GM18511 (cell line): ENCODE data around the gene CYP4F22.
"Not testable (repeated sequence)": the region's sequence is repeated elsewhere in the genome, so short reads cannot be mapped to it uniquely, and the experiment has no call there.

Experiments
- ATAC-seq: cut with Tn5 transposase; IDR thresholded peaks from one replicate; pipeline ENCODE4 v1.9.1; 2021; ENCODE audit warnings: mild to moderate bottlenecking, moderate library complexity; ENCODE audit not compliant: unreplicated experiment

The CYP4F22 gene

GRCh38 chr19:15488489-15489226 lies 19.7 kb upstream of the CYP4F22 start:
- ATAC-seq = no peak

GRCh38 chr19:15495151-15495550 lies 13.2 kb upstream of the CYP4F22 start:
- ATAC-seq = no peak

- ATAC-seq = no peak
Measured at GRCh38 chr19:15498156-15498858, 10.0 kb upstream of the CYP4F22 start.

GRCh38 chr19:15498910-15499309 lies 9.4 kb upstream of the CYP4F22 start:
- no peak for ATAC-seq

GRCh38 chr19:15501596-15501995 lies 6.7 kb upstream of the CYP4F22 start:
- ATAC-seq = no peak

GRCh38 chr19:15502264-15502663 lies 6.1 kb upstream of the CYP4F22 start:
- ATAC-seq = no peak

- ATAC-seq = no peak
Measured at GRCh38 chr19:15506074-15506571, 2.2 kb upstream of the CYP4F22 start.

- ATAC-seq = no peak
Measured at GRCh38 chr19:15507068-15508034, 974 bp upstream of the CYP4F22 start.

GRCh38 chr19:15511671-15512424 lies 3.5 kb downstream of the CYP4F22 start:
- no peak for ATAC-seq

GRCh38 chr19:15515227-15515625 lies 6.9 kb downstream of the CYP4F22 start:
- ATAC-seq = not testable (repeated sequence)

GRCh38 chr19:15516363-15516762 lies 8.0 kb downstream of the CYP4F22 start:
- no peak for ATAC-seq

- ATAC-seq = no peak
Measured at GRCh38 chr19:15517778-15518177, 9.5 kb downstream of the CYP4F22 start.

GRCh38 chr19:15519433-15519976 lies 11.2 kb downstream of the CYP4F22 start:
- ATAC-seq = no peak

GRCh38 chr19:15524781-15525180 lies 16.5 kb downstream of the CYP4F22 start:
- ATAC-seq = no peak

- ATAC-seq = no peak
Measured at GRCh38 chr19:15525291-15525690, 17.0 kb downstream of the CYP4F22 start.

- ATAC-seq = no peak
Measured at GRCh38 chr19:15526408-15526807, 18.1 kb downstream of the CYP4F22 start.

- no peak for ATAC-seq
Measured at GRCh38 chr19:15527705-15528104, 19.4 kb downstream of the CYP4F22 start.

GRCh38 chr19:15529774-15530372 lies 21.5 kb downstream of the CYP4F22 start:
- ATAC-seq = no peak

GRCh38 chr19:15532779-15533521 lies 24.6 kb downstream of the CYP4F22 start:
- ATAC-seq = no peak
